WTC11 (cell line): ENCODE data around the gene SOX18. TPM values are rescaled to one million over a fixed set of nuclear protein-coding genes. Genes with fewer than 3 reads are reported as not detected.

Experiments used
- ATAC-seq: fragments of 200-7000 bp; cut with Tn5 transposase; 2 replicates; pipeline ENCODE4 v1.10.0; 2021; ENCODE audit warnings: mild to moderate bottlenecking, moderate library complexity
- CTCF ChIA-PET: fragments of 300-600 bp; sonication (Branson Sonifier 250); formaldehyde crosslinking; loops from one replicate; lab custom pipeline; 2021; ENCODE audit warnings: antibody characterized with exemption; lab: Charles Lee
- POLR2A ChIA-PET: fragments of 350-600 bp; sonication (Branson Sonifier 250); formaldehyde crosslinking; loops from one replicate; lab custom pipeline; 2021; ENCODE audit warnings: antibody characterized with exemption; lab: Charles Lee
- DNase-seq: peaks from one replicate; pipeline ENCODE4 v3.0.0; 2021; ENCODE audit warnings: low spot score
- H3K27ac Mint-ChIP-seq: 2 replicates; pipeline ENCODE4 v1.8.0; 2021; ENCODE audit warnings: mixed read lengths
- H3K27me3 Mint-ChIP-seq: 2 replicates; pipeline ENCODE4 v1.8.0; 2021; ENCODE audit warnings: low read depth, mild to moderate bottlenecking, moderate library complexity, mixed read lengths
- H3K36me3 Mint-ChIP-seq: 2 replicates; pipeline ENCODE4 v1.8.0; 2021; ENCODE audit warnings: mixed read lengths
- H3K4me1 Mint-ChIP-seq: 2 replicates; pipeline ENCODE4 v1.8.0; 2022; ENCODE audit warnings: mixed read lengths
- H3K4me3 Mint-ChIP-seq: 2 replicates; pipeline ENCODE4 v1.8.0; 2021; ENCODE audit warnings: mild to moderate bottlenecking, moderate library complexity, mixed read lengths
- H3K9me3 Mint-ChIP-seq: 2 replicates; pipeline ENCODE4 v1.8.0; 2021; ENCODE audit warnings: mixed read lengths
- ATF1 ChIP-seq: sonication (generic); formaldehyde crosslinking; IDR thresholded peaks from 2 replicates; pipeline ENCODE4 v1.8.1; 2023; ENCODE audit warnings: mild to moderate bottlenecking, moderate library complexity, missing genetic modification reagents
- CDX4 ChIP-seq: fragments of 250-450 bp; sonication (Bioruptor Pico); IDR thresholded peaks from 2 replicates; pipeline ENCODE4 v1.9.0; 2021; ENCODE audit warnings: moderate library complexity, mild to moderate bottlenecking, inconsistent platforms, borderline replicate concordance
- E2F4 ChIP-seq: sonication (generic); formaldehyde crosslinking; IDR thresholded peaks from 2 replicates; pipeline ENCODE4 v1.8.1; 2022; ENCODE audit warnings: low read depth, mild to moderate bottlenecking, moderate library complexity, missing genetic modification reagents, borderline replicate concordance
- EMX1 ChIP-seq: fragments of 250-450 bp; sonication (Bioruptor Pico); IDR thresholded peaks from 2 replicates; pipeline ENCODE4 v1.8.0; 2021; ENCODE audit warnings: mild to moderate bottlenecking
- ESRRA ChIP-seq: sonication (generic); formaldehyde crosslinking; IDR thresholded peaks from 2 replicates; pipeline ENCODE4 v1.8.1; 2022; ENCODE audit warnings: mild to moderate bottlenecking, missing genetic modification reagents, borderline replicate concordance
- FOXK1 ChIP-seq: sonication (generic); formaldehyde crosslinking; IDR thresholded peaks from 2 replicates; pipeline ENCODE4 v1.8.0; 2022; ENCODE audit warnings: mild to moderate bottlenecking, moderate library complexity, missing genetic modification reagents
- FOXP4 ChIP-seq: sonication (generic); formaldehyde crosslinking; IDR thresholded peaks from 2 replicates; pipeline ENCODE4 v1.8.0; 2022; ENCODE audit warnings: mild to moderate bottlenecking, missing genetic modification reagents
- GRHL2 ChIP-seq: fragments of 250-450 bp; sonication (Bioruptor Pico); IDR thresholded peaks from 2 replicates; pipeline ENCODE4 v1.8.0; 2022; ENCODE audit warnings: mild to moderate bottlenecking, moderate library complexity; ENCODE audit not compliant: insufficient replicate concordance, severe bottlenecking
- JAZF1 ChIP-seq: fragments of 250-450 bp; sonication (Bioruptor Pico); IDR thresholded peaks from 2 replicates; pipeline ENCODE4 v1.9.0; 2021; ENCODE audit warnings: moderate library complexity, mild to moderate bottlenecking, inconsistent platforms
- MLX ChIP-seq: sonication (generic); formaldehyde crosslinking; IDR thresholded peaks from 2 replicates; pipeline ENCODE4 v1.8.1; 2023; ENCODE audit warnings: mild to moderate bottlenecking, missing genetic modification reagents, moderate library complexity
- PRRX2 ChIP-seq: fragments of 250-450 bp; sonication (Bioruptor Pico); IDR thresholded peaks from 2 replicates; pipeline ENCODE4 v1.8.0; 2021; ENCODE audit warnings: mild to moderate bottlenecking
- SOX15 ChIP-seq: fragments of 250-450 bp; sonication (Bioruptor Pico); IDR thresholded peaks from 2 replicates; pipeline ENCODE4 v1.9.0; 2021; ENCODE audit warnings: mild to moderate bottlenecking
- USF1 ChIP-seq: sonication (generic); formaldehyde crosslinking; IDR thresholded peaks from 2 replicates; pipeline ENCODE4 v1.8.0; 2022; ENCODE audit warnings: mild to moderate bottlenecking, missing genetic modification reagents
- ZNF138 ChIP-seq: sonication (generic); formaldehyde crosslinking; conservative IDR thresholded peaks from 2 replicates; pipeline ENCODE4 v1.8.1; 2022; ENCODE audit warnings: mild to moderate bottlenecking, moderate library complexity, missing genetic modification reagents
- ZNF317 ChIP-seq: sonication (generic); formaldehyde crosslinking; IDR thresholded peaks from 2 replicates; pipeline ENCODE4 v1.8.1; 2023; ENCODE audit warnings: low read depth, mild to moderate bottlenecking, moderate library complexity, missing genetic modification reagents, borderline replicate concordance
- ZNF396 ChIP-seq: fragments of 250-450 bp; sonication (Bioruptor Pico); IDR thresholded peaks from 2 replicates; pipeline ENCODE4 v1.8.0; 2021; ENCODE audit warnings: mild to moderate bottlenecking, moderate library complexity, borderline replicate concordance
- ZNF416 ChIP-seq: fragments of 250-450 bp; sonication (Bioruptor Pico); IDR thresholded peaks from 2 replicates; pipeline ENCODE4 v1.9.0; 2021; ENCODE audit warnings: mild to moderate bottlenecking, inconsistent platforms
- ZNF425 ChIP-seq: fragments of 250-450 bp; sonication (Bioruptor Pico); conservative IDR thresholded peaks from 2 replicates; pipeline ENCODE4 v1.9.0; 2021; ENCODE audit warnings: mild to moderate bottlenecking
- total RNA-seq: library from RNA; stranded (reverse); gene quantifications from 3 replicates; pipeline ENCODE4 v1.2.3, GENCODE V29; 2021
- TF ChIP-seq, protein P1 (sequence below): sonication (generic); formaldehyde crosslinking; IDR thresholded peaks from 2 replicates; pipeline ENCODE4 v1.8.0; 2023; ENCODE audit warnings: mild to moderate bottlenecking, missing genetic modification reagents
- TF ChIP-seq, protein P2 (sequence below): sonication (generic); formaldehyde crosslinking; IDR thresholded peaks from 2 replicates; pipeline ENCODE4 v1.8.1; 2022; ENCODE audit warnings: mild to moderate bottlenecking, missing genetic modification reagents, moderate library complexity, borderline replicate concordance
- TF ChIP-seq, protein P3 (sequence below): sonication (generic); formaldehyde crosslinking; conservative IDR thresholded peaks from 2 replicates; pipeline ENCODE4 v1.8.1; 2022; ENCODE audit warnings: mild to moderate bottlenecking, missing genetic modification reagents

Gene SOX18
- total RNA-seq, 1 experiment from 2014 or later, result 0.81 TPM

GRCh38 chr20:64056889-64057627 lies 7.6 kb upstream of the SOX18 start (continued):
- TF ChIP-seq EMX1 (CRISPR knock-in tag) (no peak), MLX (no peak), FOXP4 (CRISPR knock-in tag) (peak; percentile 41), PRRX2 (CRISPR knock-in tag) (no peak), ZNF425 (CRISPR knock-in tag) (no peak), ZNF416 (no peak), ZNF317 (CRISPR knock-in tag) (no peak), ZNF138 (CRISPR knock-in tag) (0 out of 2 replicates have a peak, but pooled peaks have one; percentile 41), CDX4 (CRISPR knock-in tag) (no peak), ZNF396 (CRISPR knock-in tag) (no peak)
- TF ChIP-seq, protein P1, sequence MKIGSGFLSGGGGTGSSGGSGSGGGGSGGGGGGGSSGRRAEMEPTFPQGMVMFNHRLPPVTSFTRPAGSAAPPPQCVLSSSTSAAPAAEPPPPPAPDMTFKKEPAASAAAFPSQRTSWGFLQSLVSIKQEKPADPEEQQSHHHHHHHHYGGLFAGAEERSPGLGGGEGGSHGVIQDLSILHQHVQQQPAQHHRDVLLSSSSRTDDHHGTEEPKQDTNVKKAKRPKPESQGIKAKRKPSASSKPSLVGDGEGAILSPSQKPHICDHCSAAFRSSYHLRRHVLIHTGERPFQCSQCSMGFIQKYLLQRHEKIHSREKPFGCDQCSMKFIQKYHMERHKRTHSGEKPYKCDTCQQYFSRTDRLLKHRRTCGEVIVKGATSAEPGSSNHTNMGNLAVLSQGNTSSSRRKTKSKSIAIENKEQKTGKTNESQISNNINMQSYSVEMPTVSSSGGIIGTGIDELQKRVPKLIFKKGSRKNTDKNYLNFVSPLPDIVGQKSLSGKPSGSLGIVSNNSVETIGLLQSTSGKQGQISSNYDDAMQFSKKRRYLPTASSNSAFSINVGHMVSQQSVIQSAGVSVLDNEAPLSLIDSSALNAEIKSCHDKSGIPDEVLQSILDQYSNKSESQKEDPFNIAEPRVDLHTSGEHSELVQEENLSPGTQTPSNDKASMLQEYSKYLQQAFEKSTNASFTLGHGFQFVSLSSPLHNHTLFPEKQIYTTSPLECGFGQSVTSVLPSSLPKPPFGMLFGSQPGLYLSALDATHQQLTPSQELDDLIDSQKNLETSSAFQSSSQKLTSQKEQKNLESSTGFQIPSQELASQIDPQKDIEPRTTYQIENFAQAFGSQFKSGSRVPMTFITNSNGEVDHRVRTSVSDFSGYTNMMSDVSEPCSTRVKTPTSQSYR, result no peak
- TF ChIP-seq, protein P2, sequence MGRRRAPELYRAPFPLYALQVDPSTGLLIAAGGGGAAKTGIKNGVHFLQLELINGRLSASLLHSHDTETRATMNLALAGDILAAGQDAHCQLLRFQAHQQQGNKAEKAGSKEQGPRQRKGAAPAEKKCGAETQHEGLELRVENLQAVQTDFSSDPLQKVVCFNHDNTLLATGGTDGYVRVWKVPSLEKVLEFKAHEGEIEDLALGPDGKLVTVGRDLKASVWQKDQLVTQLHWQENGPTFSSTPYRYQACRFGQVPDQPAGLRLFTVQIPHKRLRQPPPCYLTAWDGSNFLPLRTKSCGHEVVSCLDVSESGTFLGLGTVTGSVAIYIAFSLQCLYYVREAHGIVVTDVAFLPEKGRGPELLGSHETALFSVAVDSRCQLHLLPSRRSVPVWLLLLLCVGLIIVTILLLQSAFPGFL, result no peak

DNA sequence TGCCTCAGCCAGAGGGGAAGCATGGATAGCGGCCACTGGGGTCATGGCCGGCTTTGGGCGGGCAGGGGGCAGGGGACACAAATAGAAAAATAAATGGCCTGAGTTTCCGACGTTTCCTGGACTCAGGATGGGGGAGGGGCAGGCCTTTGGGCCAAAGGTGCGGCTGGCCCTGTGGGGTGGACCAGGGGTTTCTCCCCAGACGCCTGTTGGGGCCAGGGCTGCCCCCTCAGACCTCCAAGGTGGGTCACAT lies 7.1 kb upstream of the SOX18 start:
- Mint-ChIP-seq H3K4me1 (peaks cover 22% of the 10 kb centered on the region), H3K27me3 (peaks cover 9% of the 10 kb centered on the region), H3K9me3 (no peaks in the 10 kb centered on the region), H3K4me3 (no peak overlapping the region), H3K27ac (no peak overlapping the region), H3K36me3 (no peaks in the 10 kb centered on the region)
- no peak for DNase-seq
- CTCF ChIA-PET, result interaction anchor here (1.0 to 2.9 kb wide), 10 partner anchors 11 to 560 kb away, joined by 3 to 40 read pairs (median 6); partner anchors contain the start of genes OPRL1, PRPF6, RGS19 and SAMD10
- POLR2A ChIA-PET, result no interaction called here
- no peak for ATAC-seq
- TF ChIP-seq E2F4 (no peak), GRHL2 (CRISPR knock-in tag) (no peak), SOX15 (CRISPR knock-in tag) (no peak), PRRX2 (CRISPR knock-in tag) (no peak), FOXK1 (no peak), ATF1 (CRISPR knock-in tag) (no peak), USF1 (no peak), FOXP4 (CRISPR knock-in tag) (no peak), JAZF1 (CRISPR knock-in tag) (no peak), ESRRA (no peak)
- TF ChIP-seq, protein P3, sequence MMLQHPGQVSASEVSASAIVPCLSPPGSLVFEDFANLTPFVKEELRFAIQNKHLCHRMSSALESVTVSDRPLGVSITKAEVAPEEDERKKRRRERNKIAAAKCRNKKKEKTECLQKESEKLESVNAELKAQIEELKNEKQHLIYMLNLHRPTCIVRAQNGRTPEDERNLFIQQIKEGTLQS (CRISPR knock-in tag), result no peak
